Hematopoietic multipotent progenitor cell (in vitro differentiated cells): Measurements from ENCODE around the gene TCF7L1. TPM values are rescaled to one million over a fixed set of nuclear protein-coding genes. Genes with fewer than 3 reads are reported as not detected.
"Not testable (repeated sequence)": the region's sequence is repeated elsewhere in the genome, so short reads cannot be mapped to it uniquely, and the experiment has no call there.

Experiments used
- DNase-seq, 3 donors: peaks; one replicate each; pipeline ENCODE4 v3.0.0-alpha.2; 2011 to 2015; ENCODE audit warnings: low read depth in 2 of 3, low spot score in 2 of 3
- total RNA-seq: library from RNA; depleted of rRNA; stranded (reverse); fragments of >200 nt; gene quantifications from one replicate; pipeline ENCODE4 v1.2.3, GENCODE V29; 2012

Gene TCF7L1, protein sequence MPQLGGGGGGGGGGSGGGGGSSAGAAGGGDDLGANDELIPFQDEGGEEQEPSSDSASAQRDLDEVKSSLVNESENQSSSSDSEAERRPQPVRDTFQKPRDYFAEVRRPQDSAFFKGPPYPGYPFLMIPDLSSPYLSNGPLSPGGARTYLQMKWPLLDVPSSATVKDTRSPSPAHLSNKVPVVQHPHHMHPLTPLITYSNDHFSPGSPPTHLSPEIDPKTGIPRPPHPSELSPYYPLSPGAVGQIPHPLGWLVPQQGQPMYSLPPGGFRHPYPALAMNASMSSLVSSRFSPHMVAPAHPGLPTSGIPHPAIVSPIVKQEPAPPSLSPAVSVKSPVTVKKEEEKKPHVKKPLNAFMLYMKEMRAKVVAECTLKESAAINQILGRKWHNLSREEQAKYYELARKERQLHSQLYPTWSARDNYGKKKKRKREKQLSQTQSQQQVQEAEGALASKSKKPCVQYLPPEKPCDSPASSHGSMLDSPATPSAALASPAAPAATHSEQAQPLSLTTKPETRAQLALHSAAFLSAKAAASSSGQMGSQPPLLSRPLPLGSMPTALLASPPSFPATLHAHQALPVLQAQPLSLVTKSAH
- not detected for total RNA-seq

- peak in 2 of 3 donors; percentile 54 to 57 for DNase-seq
Measured at GRCh38 chr2:85132834-85133637, at the start of gene TCF7L1. Gene TCF7L1 (plus strand): TSS chr2:85133392. CDS start chr2:85133685, 293 bp downstream.

GRCh38 chr2:85085563-85085962 lies 47.6 kb upstream of the TCF7L1 start:
- DNase-seq: no peak

- DNase-seq: no peak
Measured at GRCh38 chr2:85087541-85087940, 45.7 kb upstream of the TCF7L1 start.

DNA sequence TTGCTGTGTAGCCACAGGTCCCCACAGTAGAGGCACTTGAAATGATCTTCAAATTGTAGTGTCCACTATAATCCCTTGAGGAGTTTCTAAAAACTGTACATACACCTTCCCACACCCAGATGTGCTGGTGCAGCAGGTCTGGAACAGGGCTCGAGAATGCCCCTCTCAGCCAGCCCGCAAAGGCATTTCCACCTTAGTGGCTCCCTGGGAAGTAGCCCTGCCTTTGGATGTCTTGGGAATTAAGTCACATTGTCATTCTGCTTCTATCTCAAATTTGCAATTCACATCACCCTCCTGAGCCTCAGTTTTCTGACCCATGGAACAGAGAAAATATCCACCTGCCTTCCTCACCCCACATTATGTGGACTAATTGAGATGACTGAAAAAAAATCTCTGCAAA lies 44.3 kb upstream of the TCF7L1 start:
- DNase-seq: no peak

GRCh38 chr2:85089585-85089984 lies 43.6 kb upstream of the TCF7L1 start:
- DNase-seq: peak in 1 of 3 donors; percentile 4

- DNase-seq: no peak
Measured at GRCh38 chr2:85091838-85092237, 41.4 kb upstream of the TCF7L1 start.

DNA sequence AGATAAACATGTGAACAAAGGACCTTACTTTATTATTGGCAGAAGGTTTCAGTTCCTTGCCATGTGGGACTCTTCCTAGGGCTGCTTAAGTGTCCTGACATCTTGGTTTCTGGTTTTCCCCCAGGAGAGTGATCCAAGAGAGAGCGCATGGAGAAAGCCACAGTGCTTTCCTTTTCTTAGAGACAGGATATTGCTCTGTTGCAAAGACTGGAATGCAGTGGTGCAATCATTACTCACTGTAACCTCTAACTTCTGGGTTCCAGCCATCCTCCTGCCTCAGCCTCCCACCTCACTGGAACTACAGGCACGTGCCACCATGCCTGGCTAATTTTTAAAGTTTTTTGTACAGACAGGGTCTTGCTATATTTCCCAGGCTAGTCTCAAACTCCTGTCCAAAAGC lies 38.1 kb upstream of the TCF7L1 start:
- DNase-seq: no peak

DNA sequence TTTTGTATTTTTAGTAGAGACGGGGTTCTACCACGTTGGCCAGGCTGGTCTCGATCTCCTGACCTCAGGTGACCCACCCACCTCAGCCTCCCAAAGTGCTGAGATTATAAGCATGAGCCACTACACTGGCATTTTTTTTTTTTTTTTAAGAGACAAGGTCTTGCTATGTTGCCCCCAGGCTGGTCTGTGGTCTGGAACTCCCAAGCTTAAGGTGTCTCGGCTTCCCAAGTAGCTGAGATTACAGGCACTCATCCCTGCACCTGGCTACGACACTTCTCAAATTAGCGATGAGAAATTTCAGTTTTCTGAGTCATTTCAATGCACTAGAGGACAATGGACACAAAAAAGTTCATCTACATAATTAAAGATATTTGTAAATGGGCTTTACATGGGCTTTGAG lies 36.6 kb upstream of the TCF7L1 start:
- DNase-seq: no peak

GRCh38 chr2:85104228-85104627 lies 29.0 kb upstream of the TCF7L1 start:
- DNase-seq: no peak

DNA sequence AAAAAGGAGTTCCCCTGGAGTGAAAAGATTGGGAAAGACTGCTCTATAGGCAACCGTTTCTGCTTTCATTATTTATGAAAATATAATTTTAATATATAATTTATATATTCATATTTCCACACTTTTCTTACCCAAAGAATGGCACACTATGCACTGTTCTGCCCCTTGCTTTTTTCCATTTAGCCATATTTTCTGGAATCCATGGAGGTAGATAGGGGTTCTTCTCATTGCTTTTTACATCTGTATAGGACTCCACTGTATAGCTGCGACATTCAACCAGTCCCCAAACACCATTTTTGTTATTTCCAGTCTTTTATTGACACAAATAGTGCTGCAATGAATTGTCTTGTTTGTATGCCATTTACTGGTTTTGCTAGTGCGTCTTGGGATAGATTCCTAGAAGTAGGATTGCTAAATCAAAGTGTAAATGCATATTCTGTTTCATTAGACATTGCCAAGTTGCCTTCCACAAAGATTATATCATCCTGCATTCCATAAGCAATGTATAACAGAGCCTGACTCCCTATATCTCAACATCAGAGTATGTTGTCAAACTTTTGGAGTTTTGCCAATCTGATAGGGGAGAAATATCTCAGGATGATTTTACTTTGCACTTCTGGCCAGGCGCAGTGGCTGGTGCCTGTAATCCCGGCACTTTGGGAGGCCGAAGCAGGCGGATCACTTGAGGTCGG lies 26.6 kb upstream of the TCF7L1 start:
- DNase-seq: no peak

GRCh38 chr2:85110991-85111560 lies 22.1 kb upstream of the TCF7L1 start:
- no peak for DNase-seq

DNA sequence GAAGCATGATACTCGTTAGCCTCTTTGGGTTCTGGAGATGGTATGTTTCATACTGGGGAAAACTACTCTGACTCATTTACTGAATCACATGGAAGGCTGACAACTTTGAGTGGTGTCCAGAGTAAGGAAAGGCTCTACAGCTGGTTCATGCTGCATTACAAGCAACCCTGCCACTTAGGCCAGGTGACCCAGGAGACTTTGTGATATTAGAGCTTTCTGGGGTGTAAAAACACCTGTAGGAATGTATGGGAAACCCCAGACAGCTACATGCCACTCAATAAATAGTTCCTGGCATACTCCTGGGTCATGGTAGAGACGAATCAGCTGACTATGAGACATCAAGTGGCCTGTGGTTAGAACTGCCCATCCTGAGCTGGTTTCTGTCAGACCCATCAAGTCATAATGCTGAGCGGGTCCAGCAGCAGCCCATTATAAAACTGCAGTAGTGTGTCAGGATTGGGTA lies 21.3 kb upstream of the TCF7L1 start:
- no peak for DNase-seq

DNA sequence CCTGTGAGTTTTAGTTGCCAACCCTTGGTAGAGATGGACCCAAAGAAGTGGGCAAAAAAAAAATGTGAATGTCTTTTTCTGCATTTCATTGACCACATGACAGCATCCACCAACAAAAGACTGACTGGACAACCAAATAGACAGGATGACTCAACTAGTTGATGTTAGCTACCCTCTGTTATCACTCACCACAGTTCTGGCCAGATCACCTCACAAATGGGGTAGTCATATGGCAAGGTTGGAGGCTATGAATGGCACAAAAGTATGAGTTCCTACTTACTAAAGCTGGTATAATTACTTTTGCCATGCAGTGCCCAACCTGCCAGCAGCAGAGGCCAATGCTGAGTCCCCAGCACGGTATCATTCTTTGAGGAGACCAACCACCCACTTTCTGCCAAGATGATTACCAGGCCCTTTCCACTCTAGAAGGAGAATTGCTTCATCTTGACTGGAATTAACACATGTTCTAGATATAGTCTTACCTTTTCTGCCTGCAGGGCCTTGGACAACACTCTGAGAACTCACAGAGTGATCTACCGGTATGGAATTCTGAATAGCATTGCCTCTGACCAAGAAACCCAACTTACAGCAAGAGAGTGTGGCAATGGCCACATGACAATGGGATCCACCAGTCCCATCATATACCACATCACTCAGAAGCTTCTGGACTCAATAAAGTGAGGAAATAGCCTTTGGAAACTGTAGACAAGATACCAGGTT lies 20.1 kb upstream of the TCF7L1 start:
- no peak for DNase-seq

GRCh38 chr2:85114586-85115330 lies 18.4 kb upstream of the TCF7L1 start:
- DNase-seq: no peak

DNA sequence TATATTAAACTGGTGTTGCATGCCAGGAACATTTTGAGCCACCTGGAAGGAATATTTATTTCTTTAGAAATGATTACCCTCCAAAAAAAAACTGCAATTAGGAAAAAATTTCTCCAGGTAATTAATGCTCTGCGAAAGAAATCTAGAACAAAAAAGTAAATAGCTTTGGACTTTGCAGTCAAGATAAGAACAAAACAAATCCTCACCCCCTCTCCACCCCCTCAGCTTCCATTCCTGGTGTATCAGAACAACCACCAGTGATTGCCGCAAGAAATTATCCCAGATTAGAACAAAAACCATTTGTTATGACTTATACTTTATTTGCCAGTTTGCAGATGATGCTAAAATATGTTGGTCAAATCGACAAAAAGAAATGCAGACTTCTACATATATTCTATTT lies 17.0 kb upstream of the TCF7L1 start:
- no peak for DNase-seq

DNA sequence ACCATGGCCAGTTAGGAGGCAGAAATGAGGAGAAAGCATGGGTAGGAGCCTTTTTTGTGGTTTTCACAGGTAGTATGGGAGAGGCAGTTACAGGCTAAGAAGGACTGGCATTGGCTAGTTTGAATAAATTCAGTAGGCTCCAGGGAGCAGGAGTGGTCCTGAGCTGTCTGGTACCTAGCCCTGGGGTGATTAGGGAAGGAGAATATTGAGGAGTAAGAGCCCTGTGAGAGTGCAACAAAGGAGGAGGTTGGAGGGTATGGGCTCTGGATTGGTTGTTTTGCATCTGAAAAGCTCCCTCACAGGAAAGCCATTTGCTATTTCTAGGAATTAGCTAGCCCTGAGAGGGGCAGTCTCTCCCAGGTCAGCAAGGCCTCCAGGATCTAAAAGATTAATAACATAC lies 13.3 kb upstream of the TCF7L1 start:
- DNase-seq: no peak

DNA sequence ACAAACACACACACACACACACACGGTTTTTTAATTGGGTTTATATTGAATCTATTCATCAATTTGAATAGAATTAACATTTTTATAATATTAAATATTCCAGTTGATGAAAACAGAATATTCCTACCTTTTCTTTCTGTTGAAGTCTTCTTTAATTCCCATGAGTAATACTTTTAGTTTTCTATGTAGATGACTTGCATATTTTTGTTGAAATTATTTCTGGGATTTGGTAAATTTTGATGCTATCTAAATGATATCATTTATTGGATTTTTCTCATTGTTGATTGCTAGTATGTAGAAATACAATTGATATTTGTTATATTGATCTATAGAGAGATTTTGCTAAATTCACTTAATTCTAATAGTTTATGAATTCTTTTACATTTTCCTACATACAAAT lies 12.8 kb upstream of the TCF7L1 start:
- DNase-seq: no peak

DNA sequence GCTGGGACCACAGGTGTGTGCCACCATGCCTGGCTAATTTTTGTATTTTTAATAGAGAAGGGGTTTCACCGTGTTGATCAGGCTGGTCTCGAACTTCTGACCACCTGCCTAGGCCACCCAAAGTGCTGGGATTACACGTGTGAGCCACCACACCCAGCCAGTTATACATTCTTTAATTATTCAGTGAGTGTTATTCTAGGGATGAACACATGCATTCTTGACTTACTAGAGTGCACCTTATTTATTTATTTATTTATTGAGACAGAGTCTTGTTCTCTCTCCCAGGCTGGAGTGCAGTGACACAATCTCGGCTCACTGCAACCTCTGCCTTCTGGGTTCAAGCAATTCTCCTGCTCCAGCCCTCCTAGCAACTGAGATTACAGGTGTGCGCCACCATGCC lies 6.7 kb upstream of the TCF7L1 start:
- not testable (repeated sequence) for DNase-seq

DNA sequence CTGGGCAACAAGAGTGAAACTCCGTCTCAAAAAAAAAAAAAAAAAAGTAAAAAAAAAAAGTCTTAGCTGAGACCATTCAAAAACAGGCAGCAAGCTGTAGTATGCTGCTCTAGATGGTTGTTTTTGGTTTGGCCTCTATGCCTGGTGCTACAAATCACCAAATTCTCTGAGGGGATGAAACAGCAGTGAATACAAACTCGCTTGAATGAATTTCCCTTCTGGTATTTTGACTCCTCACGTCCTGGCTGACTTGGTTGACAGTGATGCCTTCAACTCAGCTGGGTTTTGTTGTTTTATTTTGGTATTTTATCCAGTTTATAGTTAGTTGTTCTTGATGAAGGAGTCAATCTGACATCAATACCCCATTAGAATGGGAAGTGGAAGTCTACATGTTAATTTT lies 3.3 kb upstream of the TCF7L1 start:
- no peak for DNase-seq
